GM19467 (cell line): ENCODE measurements around the gene POLN.

Experiments used
- ATAC-seq: cut with Tn5 transposase; IDR thresholded peaks from one replicate; pipeline ENCODE4 v1.9.1; 2021; ENCODE audit warnings: mild to moderate bottlenecking, moderate library complexity; ENCODE audit not compliant: unreplicated experiment

Gene POLN

DNA sequence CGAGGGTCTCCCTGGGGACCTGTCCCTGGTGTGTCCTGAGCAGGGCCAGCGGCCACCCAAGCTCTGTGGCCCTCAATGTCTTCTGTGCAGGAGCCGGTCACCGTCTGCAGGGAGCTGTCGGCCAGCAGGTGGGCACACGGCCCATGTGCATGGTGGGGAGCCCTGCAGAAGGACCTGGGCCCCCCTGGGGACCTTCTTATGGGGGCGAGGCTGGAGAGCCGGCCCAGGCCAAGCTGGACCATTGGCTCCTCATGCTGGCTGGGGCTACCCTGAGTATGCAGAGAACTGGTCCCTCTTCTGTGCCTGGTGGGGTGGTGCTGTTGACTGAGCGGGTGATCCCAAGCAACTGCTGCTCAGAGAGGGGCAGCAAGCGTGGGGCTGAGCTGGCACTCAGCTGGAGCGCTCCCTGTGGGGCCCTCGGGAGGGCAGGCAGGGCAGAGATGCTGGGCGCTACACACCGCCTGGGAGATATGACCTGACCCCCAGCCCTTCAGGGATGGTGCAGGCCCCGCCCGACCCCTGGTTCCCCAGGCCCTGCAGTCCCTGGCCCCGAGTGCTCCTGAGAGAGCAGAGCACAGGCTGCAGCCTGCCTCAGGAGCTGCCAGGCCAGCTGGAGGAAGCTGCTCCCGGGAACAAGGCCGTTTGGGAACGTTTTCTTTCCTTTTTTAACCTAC lies 168.0 kb downstream of the POLN start:
- no peak for ATAC-seq

GRCh38 chr4:2072971-2073807 lies 168.7 kb downstream of the POLN start:
- ATAC-seq: no peak

DNA sequence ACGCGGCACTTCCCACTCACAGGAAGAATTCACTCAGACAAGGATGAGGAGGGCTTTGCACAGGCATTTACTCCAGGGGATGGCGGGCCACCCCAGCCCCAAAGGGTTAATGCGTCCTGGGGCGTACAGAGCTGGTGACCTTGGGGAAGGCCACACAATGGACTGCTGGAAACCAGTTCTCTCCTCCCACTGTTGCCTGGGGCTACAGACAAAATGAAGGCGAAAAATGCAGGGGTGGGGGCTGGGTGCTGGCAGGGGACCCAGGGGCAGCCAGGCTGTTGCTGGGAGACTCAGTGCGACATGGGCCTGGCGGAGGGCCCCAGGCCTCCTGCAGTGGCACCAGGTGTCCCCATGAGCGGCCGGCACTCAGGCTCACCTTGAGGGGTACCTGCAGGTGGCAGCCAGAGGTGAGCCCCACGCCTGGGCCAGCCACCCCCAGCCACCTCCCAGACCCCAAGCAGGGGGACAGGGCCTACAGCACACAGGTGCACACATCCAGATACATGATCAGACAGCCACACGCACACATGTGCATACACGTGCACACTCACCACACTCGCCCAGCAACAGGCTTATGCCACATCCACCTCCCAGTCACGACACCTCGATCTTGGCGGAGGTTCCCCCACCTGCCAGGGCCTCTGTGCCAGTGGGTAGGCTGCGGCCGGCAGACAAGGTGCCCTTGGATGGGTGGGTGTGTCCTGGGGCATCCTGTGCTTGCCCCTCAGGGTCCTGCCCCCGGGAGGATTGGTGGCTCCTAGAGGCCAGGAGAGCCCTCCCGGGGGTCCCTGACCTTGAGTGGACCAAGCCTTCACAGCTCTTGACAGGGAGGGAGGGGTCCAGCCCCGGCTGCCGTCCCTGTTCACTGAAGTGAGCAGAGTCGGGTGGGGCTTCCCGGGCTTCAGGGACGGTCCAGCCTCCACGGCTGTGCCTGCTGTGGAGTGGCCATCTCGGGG lies 169.7 kb downstream of the POLN start:
- no peak for ATAC-seq

GRCh38 chr4:2071252-2071911 lies 170.5 kb downstream of the POLN start:
- no peak for ATAC-seq

GRCh38 chr4:2070421-2071251 lies 171.3 kb downstream of the POLN start:
- no peak for ATAC-seq

- ATAC-seq: no peak
Measured at GRCh38 chr4:2069986-2070385, 171.9 kb downstream of the POLN start.

GRCh38 chr4:2069161-2069971 lies 172.6 kb downstream of the POLN start:
- ATAC-seq: no peak

DNA sequence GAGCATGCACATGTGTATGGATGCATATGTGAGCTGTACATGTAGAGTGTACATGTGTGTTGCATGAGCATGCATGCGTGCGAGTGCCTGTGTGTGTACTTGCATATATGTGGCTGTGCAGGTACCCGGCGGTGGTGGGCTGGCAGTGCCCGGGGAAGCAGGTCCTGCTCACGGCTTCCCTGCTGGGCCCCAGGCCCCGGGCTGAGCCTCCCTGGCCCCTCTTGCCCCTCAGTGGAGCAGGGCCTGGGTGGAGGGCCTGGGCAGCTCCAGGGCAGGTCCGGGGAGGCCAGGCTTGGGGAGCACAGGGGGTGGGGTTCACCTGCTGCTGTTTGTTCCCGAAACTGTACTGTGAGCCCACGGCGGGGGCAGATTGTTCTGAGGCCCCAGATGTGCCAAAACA lies 173.4 kb downstream of the POLN start:
- ATAC-seq: no peak

- no peak for ATAC-seq
Measured at GRCh38 chr4:2068198-2068470, 173.8 kb downstream of the POLN start.

GRCh38 chr4:2067446-2068197 lies 174.3 kb downstream of the POLN start:
- ATAC-seq: no peak

GRCh38 chr4:2066571-2067445 lies 175.1 kb downstream of the POLN start:
- ATAC-seq: no peak

GRCh38 chr4:2066011-2066551 lies 175.8 kb downstream of the POLN start:
- no peak for ATAC-seq

- ATAC-seq: no peak
Measured at GRCh38 chr4:2065106-2065930, 176.6 kb downstream of the POLN start.

DNA sequence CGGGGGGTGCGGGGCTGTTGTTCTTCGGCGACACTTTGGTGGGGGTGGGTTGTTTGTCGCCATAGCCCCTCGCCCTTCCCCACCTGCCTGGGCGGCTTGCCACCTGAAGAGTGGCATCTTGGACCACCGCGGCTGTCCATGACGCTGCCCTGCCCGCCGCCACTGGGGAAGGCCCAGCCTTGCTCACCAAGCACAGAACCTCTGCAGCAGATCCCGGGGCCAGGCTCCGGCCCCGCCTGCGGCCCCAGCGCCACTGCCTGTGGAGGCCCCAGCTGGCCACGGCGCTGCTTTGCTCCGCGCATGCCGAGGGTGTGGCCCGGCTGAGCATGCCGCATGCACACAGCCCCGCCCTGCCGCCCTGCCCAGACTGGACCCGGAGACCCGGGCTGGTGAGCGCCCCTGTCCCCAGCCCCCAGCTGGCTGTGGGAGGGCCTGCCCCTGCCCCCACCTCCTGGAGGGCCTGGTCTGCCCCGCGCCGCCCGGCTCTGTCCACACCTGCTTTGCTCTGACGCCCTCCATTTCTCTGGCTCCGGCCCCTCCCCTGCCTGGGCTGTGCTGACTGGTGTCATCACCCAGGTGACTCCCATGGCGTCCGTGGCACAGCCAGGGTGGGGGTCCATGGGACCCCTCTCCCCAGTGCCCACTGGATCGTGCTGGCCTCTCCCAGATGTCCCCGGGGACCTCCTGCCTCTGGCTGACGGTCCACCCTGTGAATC lies 177.5 kb downstream of the POLN start:
- ATAC-seq: no peak

- ATAC-seq: no peak
Measured at GRCh38 chr4:2063557-2064275, 178.2 kb downstream of the POLN start.
